Parietal lobe (tissue), 2 donors: ENCODE measurements around the gene TOP2A. TPM values are rescaled to one million over a fixed set of nuclear protein-coding genes. Genes with fewer than 3 reads are reported as not detected.

Experiments
- small RNA-seq: library from RNA; depleted of rRNA; stranded (forward); fragments of <200 nt; gene quantifications from one replicate; pipeline ENCODE3, GENCODE V24; 2014; ENCODE audit warnings: low replicate concordance
- total RNA-seq: library from RNA; depleted of rRNA; stranded (reverse); fragments of >200 nt; gene quantifications from one replicate; pipeline ENCODE4 v1.2.3, GENCODE V29; 2014

Gene TOP2A
- total RNA-seq: 39.8 TPM

GRCh38 chr17:40417609-40418427, at the start of gene TOP2A:
Gene TOP2A (minus strand): TSS chr17:40417896. CDS start chr17:40417791, 105 bp downstream.

GRCh38 chr17:40443196-40443987, 25.7 kb upstream of the TOP2A start, which contains the start of gene IGFBP4:
Gene IGFBP4 (plus strand): TSS chr17:40443450. CDS start chr17:40443736, 286 bp downstream.

GRCh38 chr17:40364121-40364861, 53.4 kb downstream of the TOP2A start, which contains the start of gene GJD3:
Gene GJD3 (minus strand): TSS chr17:40364737. CDS start chr17:40363815, 922 bp downstream.

Small RNA genes within 50 kb of the gene (small RNA-seq; reads per million reads assigned to genes)
- gene RF00019: not detected
- not detected for gene RNA5SP441

Other genes with a start within 250 kb of the TOP2A start
- gene RAPGEFL1, start 240.4 kb downstream of the TOP2A start, total RNA-seq: 29.7 TPM
- gene WIPF2, start 198.6 kb downstream of the TOP2A start, total RNA-seq: 16.3 TPM
- gene CDC6, start 130.0 kb downstream of the TOP2A start, total RNA-seq: 4.4 TPM
- gene RARA, start 108.7 kb downstream of the TOP2A start, total RNA-seq: 9.7 TPM
- not detected for gene GJD3, start 53.2 kb downstream of the TOP2A start, total RNA-seq
- gene IGFBP4, start 25.6 kb upstream of the TOP2A start, total RNA-seq: 7.8 TPM
- gene TNS4, start 83.7 kb upstream of the TOP2A start, total RNA-seq: not detected
- not detected for gene CCR7, start 147.6 kb upstream of the TOP2A start, total RNA-seq
- 139 TPM for gene SMARCE1, start 229.9 kb upstream of the TOP2A start, total RNA-seq
- 3.4 TPM for gene KRT222, start 247.3 kb upstream of the TOP2A start, total RNA-seq